K562 (cell line): ENCODE data around the gene F2RL1. TPM values are rescaled to one million over a fixed set of nuclear protein-coding genes. Genes with fewer than 3 reads are reported as not detected.
A peak's percentile ranks its signal among the peaks of the same experiment; 100 is the strongest.

Experiments used
- C11orf30 ChIP-seq: fragments of 450-650 bp; IDR thresholded peaks from 2 replicates; pipeline ENCODE4 v1.6.1; 2016; ENCODE audit warnings: low read depth, mild to moderate bottlenecking
- HDAC1 ChIP-seq, 2 experiments: fragments of 450-650 bp; IDR thresholded peaks; 2 replicates each; pipeline ENCODE4 v1.6.1; 2016 to 2017; ENCODE audit warnings: inconsistent platforms in 1 of 2, mild to moderate bottlenecking in 1 of 2, moderate library complexity in 1 of 2
- JUNB ChIP-seq: fragments of 450-650 bp; formaldehyde crosslinking; conservative IDR thresholded peaks from 2 replicates; pipeline ENCODE4 v1.4.0; 2020; ENCODE audit warnings: mild to moderate bottlenecking
- KDM4B ChIP-seq, 2 experiments: fragments of 450-650 bp in 1 of 2; sonication (generic) in 1 of 2; IDR thresholded peaks; 2 replicates each; pipeline ENCODE4 v1.6.1; 2016 to 2017; ENCODE audit warnings: borderline replicate concordance in 2 of 2, antibody characterized with exemption in 1 of 2, low read depth in 1 of 2, mild to moderate bottlenecking in 1 of 2
- LCOR ChIP-seq: sonication (generic); formaldehyde crosslinking; IDR thresholded peaks from 2 replicates; pipeline ENCODE4 v1.8.0; 2022; ENCODE audit warnings: mild to moderate bottlenecking, missing genetic modification reagents
- MYC ChIP-seq, 2 experiments: fragments of 250-450 bp in 1 of 2; sonication (Bioruptor Pico) in 1 of 2; IDR thresholded peaks; 2 replicates each; pipeline versions ENCODE4 v1.5.1 to v1.6.1; 2012 to 2021; ENCODE audit warnings: low read depth in 2 of 2, borderline replicate concordance in 1 of 2, improper control_type of control experiment in 1 of 2, low read length in 1 of 2, mild to moderate bottlenecking in 1 of 2, moderate library complexity in 1 of 2
- SMARCE1 ChIP-seq: fragments of 450-650 bp; IDR thresholded peaks from 2 replicates; pipeline ENCODE4 v1.7.1; 2016; ENCODE audit warnings: mild to moderate bottlenecking
- TBL1XR1 ChIP-seq, 2 experiments: IDR thresholded peaks; 2 replicates each; pipeline ENCODE4 v1.6.1; 2012; ENCODE audit warnings: improper control_type of control experiment in 2 of 2, low read length in 2 of 2, mild to moderate bottlenecking in 1 of 2
- TRIM24 ChIP-seq, 2 experiments: fragments of 450-650 bp; IDR thresholded peaks; 2 replicates each; pipeline ENCODE4 v1.6.1; 2016
- ZFX ChIP-seq: sonication (generic); formaldehyde crosslinking; IDR thresholded peaks from 2 replicates; pipeline ENCODE4 v1.8.0; 2022; ENCODE audit warnings: mild to moderate bottlenecking, missing genetic modification reagents, moderate library complexity
- ZNF316 ChIP-seq: fragments of 450-650 bp; IDR thresholded peaks from 2 replicates; pipeline ENCODE4 v1.6.1; 2016
- polyA plus RNA-seq, 8 experiments: library from polyadenylated mRNA; depleted of rRNA in 4 of 8; stranded (reverse) in 5 of 8; unstranded in 3 of 8; fragments of >200 nt; fragmentation: Nextera tagmentation in 2 of 8; fragmentation: Illumina TruSeq in 1 of 8; extraction: Ambion mirVana in 2 of 8; extraction: Trizol in 1 of 8; gene quantifications; 2 replicates each; pipeline versions ENCODE4 v1.2.1 to v1.2.3, GENCODE V29; 2011 to 2014; ENCODE audit warnings: inconsistent platforms in 1 of 8, missing spikeins in 1 of 8
- total RNA-seq, 7 experiments: library from RNA; depleted of rRNA in 6 of 7; stranded (reverse); fragments of >200 nt in 6 of 7; fragmentation: Illumina TruSeq in 2 of 7; extraction: Trizol in 2 of 7; gene quantifications; 2 replicates each; pipeline versions ENCODE4 v1.2.1 to v1.2.3, GENCODE V29; 2011 to 2021; ENCODE audit warnings: low replicate concordance in 1 of 7
- TF ChIP-seq, protein P1 (sequence below): fragments of 450-650 bp; formaldehyde crosslinking; IDR thresholded peaks from 2 replicates; pipeline ENCODE4 v1.4.0; 2020; ENCODE audit warnings: mild to moderate bottlenecking
- TF ChIP-seq, protein P2 (sequence below): sonication (generic); formaldehyde crosslinking; IDR thresholded peaks from 2 replicates; pipeline ENCODE4 v1.8.0; 2022; ENCODE audit warnings: mild to moderate bottlenecking, low read depth, missing genetic modification reagents
- TF ChIP-seq, protein P3 (sequence below): fragments of 250-450 bp; sonication (Bioruptor Pico); IDR thresholded peaks from 2 replicates; pipeline ENCODE4 v1.5.0; 2021; ENCODE audit warnings: mild to moderate bottlenecking, borderline replicate concordance
- TF ChIP-seq, protein P4 (sequence below): fragments of 250-450 bp; sonication (Bioruptor Pico); IDR thresholded peaks from 2 replicates; pipeline ENCODE4 v1.9.0; 2021; ENCODE audit warnings: mild to moderate bottlenecking, inconsistent platforms
- TF ChIP-seq, protein P5 (sequence below), 2 experiments: IDR thresholded peaks in 1 of 2; conservative IDR thresholded peaks in 1 of 2; 2 replicates each; pipeline ENCODE4 v1.6.1; 2016; ENCODE audit warnings: low read depth in 2 of 2, mild to moderate bottlenecking in 1 of 2, missing compliant biosample characterization in 1 of 2, missing genetic modification characterization in 1 of 2, moderate library complexity in 1 of 2

The F2RL1 gene
- total and polyA plus RNA-seq, 9 of the 15 experiments (the other 6 are each of a cell fraction or from before 2014, with no cell fraction given): 0.03 to 0.50 (median 0.27) TPM; not detected in 6

DNA sequence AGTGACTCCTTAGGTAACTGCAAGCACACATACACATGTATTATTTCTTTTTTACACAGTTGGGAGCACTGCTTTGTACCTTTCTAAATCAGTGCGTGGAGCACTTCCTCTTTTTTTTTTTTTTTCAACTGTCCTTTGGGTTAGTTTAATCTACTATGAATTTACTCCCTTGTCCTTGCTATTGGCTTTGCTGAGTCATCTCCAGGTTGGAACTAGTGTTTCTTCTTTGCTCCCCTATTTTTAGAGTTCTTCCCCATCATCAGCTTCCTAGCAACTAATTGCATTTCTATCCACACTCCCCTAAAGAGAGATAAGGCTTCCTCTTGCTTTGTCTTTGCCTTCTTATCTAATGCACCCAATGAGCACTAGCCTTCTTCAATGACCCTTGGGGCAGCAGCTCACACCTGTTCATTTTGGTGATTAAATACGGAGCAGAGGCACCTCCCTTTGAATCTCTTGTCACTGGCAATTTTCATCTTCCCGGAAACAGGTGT, 55.3 kb downstream of the F2RL1 start (continued):
- TF ChIP-seq, protein P1, sequence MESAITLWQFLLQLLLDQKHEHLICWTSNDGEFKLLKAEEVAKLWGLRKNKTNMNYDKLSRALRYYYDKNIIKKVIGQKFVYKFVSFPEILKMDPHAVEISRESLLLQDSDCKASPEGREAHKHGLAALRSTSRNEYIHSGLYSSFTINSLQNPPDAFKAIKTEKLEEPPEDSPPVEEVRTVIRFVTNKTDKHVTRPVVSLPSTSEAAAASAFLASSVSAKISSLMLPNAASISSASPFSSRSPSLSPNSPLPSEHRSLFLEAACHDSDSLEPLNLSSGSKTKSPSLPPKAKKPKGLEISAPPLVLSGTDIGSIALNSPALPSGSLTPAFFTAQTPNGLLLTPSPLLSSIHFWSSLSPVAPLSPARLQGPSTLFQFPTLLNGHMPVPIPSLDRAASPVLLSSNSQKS (CRISPR knock-in tag): no peak
- TF ChIP-seq HDAC1 (IDR thresholded peaks at IDR 0.05) (peak in 1 of 2 experiments; percentile 94; a peak in 2 of 4 replicates), LCOR (CRISPR knock-in tag) (peak; percentile 23; the same call in 1 of the 2 replicates), TRIM24 (IDR thresholded peaks at IDR 0.05) (peak in 1 of 2 experiments; percentile 65; a peak in 2 of 4 replicates), ZFX (CRISPR knock-in tag) (no peak), KDM4B (IDR thresholded peaks at IDR 0.05; ENCODE audit: borderline replicate concordance in 2 of 2, low read depth in 1 of 2) (no peak), TBL1XR1 (IDR thresholded peaks at IDR 0.05; ENCODE audit: low read length in 2 of 2) (peak in 1 of 2 experiments; percentile 29; a peak in 1 of 4 replicates), SMARCE1 (peak; percentile 85), C11orf30 (peak; percentile 90), MYC (IDR thresholded peaks at IDR 0.05; ENCODE audit: low read depth, low read length) (no peak), MYC (CRISPR knock-in tag; IDR thresholded peaks at IDR 0.05; ENCODE audit: borderline replicate concordance, low read depth) (no peak), ZNF316 (peak; percentile 92), JUNB (CRISPR knock-in tag) (no peak)
- TF ChIP-seq, protein P2, sequence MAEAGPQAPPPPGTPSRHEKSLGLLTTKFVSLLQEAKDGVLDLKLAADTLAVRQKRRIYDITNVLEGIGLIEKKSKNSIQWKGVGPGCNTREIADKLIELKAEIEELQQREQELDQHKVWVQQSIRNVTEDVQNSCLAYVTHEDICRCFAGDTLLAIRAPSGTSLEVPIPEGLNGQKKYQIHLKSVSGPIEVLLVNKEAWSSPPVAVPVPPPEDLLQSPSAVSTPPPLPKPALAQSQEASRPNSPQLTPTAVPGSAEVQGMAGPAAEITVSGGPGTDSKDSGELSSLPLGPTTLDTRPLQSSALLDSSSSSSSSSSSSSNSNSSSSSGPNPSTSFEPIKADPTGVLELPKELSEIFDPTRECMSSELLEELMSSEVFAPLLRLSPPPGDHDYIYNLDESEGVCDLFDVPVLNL (CRISPR knock-in tag): no peak
- TF ChIP-seq, protein P3, sequence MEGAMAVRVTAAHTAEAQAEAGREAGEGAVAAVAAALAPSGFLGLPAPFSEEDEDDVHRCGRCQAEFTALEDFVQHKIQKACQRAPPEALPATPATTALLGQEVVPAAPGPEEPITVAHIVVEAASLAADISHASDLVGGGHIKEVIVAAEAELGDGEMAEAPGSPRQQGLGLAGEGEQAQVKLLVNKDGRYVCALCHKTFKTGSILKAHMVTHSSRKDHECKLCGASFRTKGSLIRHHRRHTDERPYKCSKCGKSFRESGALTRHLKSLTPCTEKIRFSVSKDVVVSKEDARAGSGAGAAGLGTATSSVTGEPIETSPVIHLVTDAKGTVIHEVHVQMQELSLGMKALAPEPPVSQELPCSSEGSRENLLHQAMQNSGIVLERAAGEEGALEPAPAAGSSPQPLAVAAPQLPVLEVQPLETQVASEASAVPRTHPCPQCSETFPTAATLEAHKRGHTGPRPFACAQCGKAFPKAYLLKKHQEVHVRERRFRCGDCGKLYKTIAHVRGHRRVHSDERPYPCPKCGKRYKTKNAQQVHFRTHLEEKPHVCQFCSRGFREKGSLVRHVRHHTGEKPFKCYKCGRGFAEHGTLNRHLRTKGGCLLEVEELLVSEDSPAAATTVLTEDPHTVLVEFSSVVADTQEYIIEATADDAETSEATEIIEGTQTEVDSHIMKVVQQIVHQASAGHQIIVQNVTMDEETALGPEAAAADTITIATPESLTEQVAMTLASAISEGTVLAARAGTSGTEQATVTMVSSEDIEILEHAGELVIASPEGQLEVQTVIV (CRISPR knock-in tag): no peak
- TF ChIP-seq, protein P4, sequence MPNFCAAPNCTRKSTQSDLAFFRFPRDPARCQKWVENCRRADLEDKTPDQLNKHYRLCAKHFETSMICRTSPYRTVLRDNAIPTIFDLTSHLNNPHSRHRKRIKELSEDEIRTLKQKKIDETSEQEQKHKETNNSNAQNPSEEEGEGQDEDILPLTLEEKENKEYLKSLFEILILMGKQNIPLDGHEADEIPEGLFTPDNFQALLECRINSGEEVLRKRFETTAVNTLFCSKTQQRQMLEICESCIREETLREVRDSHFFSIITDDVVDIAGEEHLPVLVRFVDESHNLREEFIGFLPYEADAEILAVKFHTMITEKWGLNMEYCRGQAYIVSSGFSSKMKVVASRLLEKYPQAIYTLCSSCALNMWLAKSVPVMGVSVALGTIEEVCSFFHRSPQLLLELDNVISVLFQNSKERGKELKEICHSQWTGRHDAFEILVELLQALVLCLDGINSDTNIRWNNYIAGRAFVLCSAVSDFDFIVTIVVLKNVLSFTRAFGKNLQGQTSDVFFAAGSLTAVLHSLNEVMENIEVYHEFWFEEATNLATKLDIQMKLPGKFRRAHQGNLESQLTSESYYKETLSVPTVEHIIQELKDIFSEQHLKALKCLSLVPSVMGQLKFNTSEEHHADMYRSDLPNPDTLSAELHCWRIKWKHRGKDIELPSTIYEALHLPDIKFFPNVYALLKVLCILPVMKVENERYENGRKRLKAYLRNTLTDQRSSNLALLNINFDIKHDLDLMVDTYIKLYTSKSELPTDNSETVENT (CRISPR knock-in tag): no peak
- TF ChIP-seq, protein P5, sequence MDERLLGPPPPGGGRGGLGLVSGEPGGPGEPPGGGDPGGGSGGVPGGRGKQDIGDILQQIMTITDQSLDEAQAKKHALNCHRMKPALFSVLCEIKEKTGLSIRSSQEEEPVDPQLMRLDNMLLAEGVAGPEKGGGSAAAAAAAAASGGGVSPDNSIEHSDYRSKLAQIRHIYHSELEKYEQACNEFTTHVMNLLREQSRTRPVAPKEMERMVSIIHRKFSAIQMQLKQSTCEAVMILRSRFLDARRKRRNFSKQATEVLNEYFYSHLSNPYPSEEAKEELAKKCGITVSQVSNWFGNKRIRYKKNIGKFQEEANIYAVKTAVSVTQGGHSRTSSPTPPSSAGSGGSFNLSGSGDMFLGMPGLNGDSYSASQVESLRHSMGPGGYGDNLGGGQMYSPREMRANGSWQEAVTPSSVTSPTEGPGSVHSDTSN (CRISPR knock-in tag; IDR thresholded peaks at IDR 0.05; ENCODE audit: low read depth): no peak
- TF ChIP-seq, protein P5 (tag; conservative IDR thresholded peaks at IDR 0.05; ENCODE audit: low read depth): no peak; the same call in 1 of the 2 replicates
